NCI-H460 (cell line): ENCODE data around the gene TXNDC12. TPM values are rescaled to one million over a fixed set of nuclear protein-coding genes. Genes with fewer than 3 reads are reported as not detected.

Experiments used
- DNase-seq: peaks from one replicate; pipeline ENCODE4 v3.0.0-alpha.2; 2016; ENCODE audit warnings: low read depth; ENCODE audit errors: extremely low read depth
- small RNA-seq, 2 experiments: library from RNA; depleted of rRNA; stranded (forward); fragments of <200 nt; gene quantifications; one replicate each; pipeline ENCODE3, GENCODE V24; 2014
- total RNA-seq: library from RNA; depleted of rRNA; stranded (reverse); fragments of >200 nt; shearing (Covaris generic); gene quantifications from 2 replicates; pipeline ENCODE4 v1.2.3, GENCODE V29; 2014; rRNA removed

The TXNDC12 gene
- total RNA-seq, 1 experiment from 2014 or later: 89.1 TPM

- DNase-seq: peak; percentile 85
These were observed 52.7 kb downstream of the TXNDC12 start for GRCh38 chr1:52002038-52002917.

GRCh38 chr1:51998701-51999100, 56.3 kb downstream of the TXNDC12 start:
- no peak for DNase-seq

GRCh38 chr1:51997974-51998382, 57.0 kb downstream of the TXNDC12 start:
- no peak for DNase-seq

- peak; percentile 65 for DNase-seq
These were observed 64.5 kb downstream of the TXNDC12 start, which contains the start of gene RAB3B for GRCh38 chr1:51990478-51990965. RAB3B (minus strand) TSS chr1:51990700; CDS start chr1:51977117, 13,583 bp downstream.

- no peak for DNase-seq
These were observed 65.2 kb downstream of the TXNDC12 start for GRCh38 chr1:51989582-51990477.

- DNase-seq: no peak
These were observed 66.7 kb downstream of the TXNDC12 start for GRCh38 chr1:51988254-51988653.

GRCh38 chr1:51986718-51987117, 68.3 kb downstream of the TXNDC12 start:
- no peak for DNase-seq

GRCh38 chr1:51982161-51982560, 72.8 kb downstream of the TXNDC12 start:
- DNase-seq: no peak

GRCh38 chr1:51981555-51981954, 73.4 kb downstream of the TXNDC12 start:
- DNase-seq: no peak

- DNase-seq: no peak
These were observed 76.9 kb downstream of the TXNDC12 start for GRCh38 chr1:51978099-51978498.

- DNase-seq: no peak
These were observed 78.0 kb downstream of the TXNDC12 start for GRCh38 chr1:51976846-51977602.

GRCh38 chr1:51973587-51974474, 81.2 kb downstream of the TXNDC12 start:
- no peak for DNase-seq

Small RNAs within 50 kb of the gene (small RNA-seq; reads per million reads assigned to genes)
- 0 reads per million in 2 experiments for gene RN7SL290P
- gene RNA5SP48: 0.04 to 0.41 reads per million in 2 experiments

Other genes starting within 250 kb of the TXNDC12 start
- gene NRDC, start 176.5 kb downstream of the TXNDC12 start, total RNA-seq: 118 and 130 TPM in 2 replicates
- 88.3 and 96.5 TPM in 2 replicates for gene RAB3B, start 64.5 kb downstream of the TXNDC12 start, total RNA-seq
- 5.9 and 8.4 TPM in 2 replicates for gene KTI12, start 21.4 kb downstream of the TXNDC12 start, total RNA-seq
- 75.5 and 79.1 TPM in 2 replicates for gene BTF3L4, start 1.1 kb upstream of the TXNDC12 start, total RNA-seq
- 9.5 and 11.4 TPM in 2 replicates for gene ZFYVE9, start 86.9 kb upstream of the TXNDC12 start, total RNA-seq